Measurements from ENCODE around the gene SLC9A3.

SLC9A3 gene

DNA sequence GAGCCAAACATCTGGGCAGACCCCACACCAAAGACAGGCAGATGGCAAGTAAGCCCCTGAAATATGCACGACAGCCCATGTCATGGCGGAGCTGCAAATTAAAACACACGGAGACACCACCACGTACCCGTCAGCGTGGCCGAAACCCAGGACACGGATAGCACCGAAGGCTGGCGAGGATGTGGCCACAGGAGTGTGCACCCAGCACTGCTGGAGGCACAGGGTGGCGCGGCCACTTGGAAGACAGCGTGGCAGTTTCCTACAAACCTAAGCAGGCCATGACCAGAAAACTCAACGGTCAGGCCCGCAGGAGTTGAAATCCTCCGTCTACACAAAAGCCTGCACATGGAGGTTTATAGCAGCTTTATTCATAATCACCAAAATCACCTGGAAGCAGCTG is 12.8 kb downstream of the SLC9A3 start (continued):
- TF ChIP-seq, protein P1, sequence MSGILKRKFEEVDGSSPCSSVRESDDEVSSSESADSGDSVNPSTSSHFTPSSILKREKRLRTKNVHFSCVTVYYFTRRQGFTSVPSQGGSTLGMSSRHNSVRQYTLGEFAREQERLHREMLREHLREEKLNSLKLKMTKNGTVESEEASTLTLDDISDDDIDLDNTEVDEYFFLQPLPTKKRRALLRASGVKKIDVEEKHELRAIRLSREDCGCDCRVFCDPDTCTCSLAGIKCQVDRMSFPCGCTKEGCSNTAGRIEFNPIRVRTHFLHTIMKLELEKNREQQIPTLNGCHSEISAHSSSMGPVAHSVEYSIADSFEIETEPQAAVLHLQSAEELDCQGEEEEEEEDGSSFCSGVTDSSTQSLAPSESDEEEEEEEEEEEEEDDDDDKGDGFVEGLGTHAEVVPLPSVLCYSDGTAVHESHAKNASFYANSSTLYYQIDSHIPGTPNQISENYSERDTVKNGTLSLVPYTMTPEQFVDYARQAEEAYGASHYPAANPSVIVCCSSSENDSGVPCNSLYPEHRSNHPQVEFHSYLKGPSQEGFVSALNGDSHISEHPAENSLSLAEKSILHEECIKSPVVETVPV (CRISPR knock-in tag; IDR thresholded peaks at IDR 0.05) = no peak
- TF ChIP-seq ZNF8 (CRISPR knock-in tag; IDR thresholded peaks at IDR 0.05) = no peak
- no peak for TF ChIP-seq RARB (CRISPR knock-in tag; IDR thresholded peaks at IDR 0.05)
- no peak for TF ChIP-seq ZNF565 (CRISPR knock-in tag; conservative IDR thresholded peaks at IDR 0.05; ENCODE audit: low read depth)
- TF ChIP-seq TOX (CRISPR knock-in tag; IDR thresholded peaks at IDR 0.05; ENCODE audit: borderline replicate concordance) = no peak
- TF ChIP-seq OSR1 (CRISPR knock-in tag; IDR thresholded peaks at IDR 0.05) = no peak

DNA sequence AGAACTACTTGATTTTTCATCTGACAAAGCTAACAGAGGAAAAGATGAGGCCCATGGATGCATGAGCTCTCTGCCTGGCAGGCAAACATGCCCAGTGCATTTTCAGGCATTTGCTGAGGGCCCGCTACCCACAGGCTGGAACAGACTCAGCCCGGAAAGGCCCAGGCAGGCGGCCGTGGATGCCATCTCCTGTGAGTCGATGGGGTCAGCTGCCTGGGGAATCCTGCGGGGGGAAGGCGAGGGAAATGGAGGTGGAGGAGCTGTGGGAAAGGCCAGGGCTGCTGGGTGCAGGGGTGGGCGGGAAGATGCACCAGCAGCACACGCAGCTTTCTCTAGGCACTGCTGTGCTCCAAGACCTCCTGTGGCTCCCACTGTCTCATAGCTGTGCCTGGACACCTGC is 13.7 kb downstream of the SLC9A3 start:
- ATAC-seq = no peak
- no peak for TF ChIP-seq PPARA (CRISPR knock-in tag; IDR thresholded peaks at IDR 0.05; ENCODE audit: borderline replicate concordance)
- TF ChIP-seq SNAI2 (CRISPR knock-in tag; IDR thresholded peaks at IDR 0.05) = no peak
- TF ChIP-seq, protein P1 (CRISPR knock-in tag; IDR thresholded peaks at IDR 0.05) = no peak
- TF ChIP-seq PATZ1 (CRISPR knock-in tag; IDR thresholded peaks at IDR 0.05; ENCODE audit: borderline replicate concordance) = no peak
- no peak for TF ChIP-seq ZNF565 (CRISPR knock-in tag; conservative IDR thresholded peaks at IDR 0.05; ENCODE audit: low read depth)
- TF ChIP-seq ZFP3 (CRISPR knock-in tag; IDR thresholded peaks at IDR 0.05) = no peak
- no peak for TF ChIP-seq ZC3H10 (CRISPR knock-in tag; IDR thresholded peaks at IDR 0.05)
- TF ChIP-seq, protein P2, sequence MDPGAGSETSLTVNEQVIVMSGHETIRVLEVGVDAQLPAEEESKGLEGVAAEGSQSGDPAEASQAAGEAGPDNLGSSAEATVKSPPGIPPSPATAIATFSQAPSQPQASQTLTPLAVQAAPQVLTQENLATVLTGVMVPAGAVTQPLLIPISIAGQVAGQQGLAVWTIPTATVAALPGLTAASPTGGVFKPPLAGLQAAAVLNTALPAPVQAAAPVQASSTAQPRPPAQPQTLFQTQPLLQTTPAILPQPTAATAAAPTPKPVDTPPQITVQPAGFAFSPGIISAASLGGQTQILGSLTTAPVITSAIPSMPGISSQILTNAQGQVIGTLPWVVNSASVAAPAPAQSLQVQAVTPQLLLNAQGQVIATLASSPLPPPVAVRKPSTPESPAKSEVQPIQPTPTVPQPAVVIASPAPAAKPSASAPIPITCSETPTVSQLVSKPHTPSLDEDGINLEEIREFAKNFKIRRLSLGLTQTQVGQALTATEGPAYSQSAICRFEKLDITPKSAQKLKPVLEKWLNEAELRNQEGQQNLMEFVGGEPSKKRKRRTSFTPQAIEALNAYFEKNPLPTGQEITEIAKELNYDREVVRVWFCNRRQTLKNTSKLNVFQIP (CRISPR knock-in tag; IDR thresholded peaks at IDR 0.05; ENCODE audit: borderline replicate concordance, low read depth) = no peak
- TF ChIP-seq TSHZ2 (CRISPR knock-in tag; IDR thresholded peaks at IDR 0.05) = no peak
- TF ChIP-seq ARNTL (CRISPR knock-in tag; IDR thresholded peaks at IDR 0.05; ENCODE audit: borderline replicate concordance, low read depth) = no peak
- TF ChIP-seq TOX (CRISPR knock-in tag; IDR thresholded peaks at IDR 0.05; ENCODE audit: borderline replicate concordance) = no peak
- no peak for TF ChIP-seq GLIS3 (CRISPR knock-in tag; IDR thresholded peaks at IDR 0.05)
- TF ChIP-seq ZNF8 (CRISPR knock-in tag; IDR thresholded peaks at IDR 0.05) = no peak
- TF ChIP-seq TCF4 (CRISPR knock-in tag; IDR thresholded peaks at IDR 0.05; ENCODE audit: borderline replicate concordance) = no peak
- TF ChIP-seq, protein P3, sequence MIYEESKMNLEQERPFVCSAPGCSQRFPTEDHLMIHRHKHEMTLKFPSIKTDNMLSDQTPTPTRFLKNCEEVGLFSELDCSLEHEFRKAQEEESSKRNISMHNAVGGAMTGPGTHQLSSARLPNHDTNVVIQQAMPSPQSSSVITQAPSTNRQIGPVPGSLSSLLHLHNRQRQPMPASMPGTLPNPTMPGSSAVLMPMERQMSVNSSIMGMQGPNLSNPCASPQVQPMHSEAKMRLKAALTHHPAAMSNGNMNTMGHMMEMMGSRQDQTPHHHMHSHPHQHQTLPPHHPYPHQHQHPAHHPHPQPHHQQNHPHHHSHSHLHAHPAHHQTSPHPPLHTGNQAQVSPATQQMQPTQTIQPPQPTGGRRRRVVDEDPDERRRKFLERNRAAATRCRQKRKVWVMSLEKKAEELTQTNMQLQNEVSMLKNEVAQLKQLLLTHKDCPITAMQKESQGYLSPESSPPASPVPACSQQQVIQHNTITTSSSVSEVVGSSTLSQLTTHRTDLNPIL (CRISPR knock-in tag; IDR thresholded peaks at IDR 0.05; ENCODE audit: low read depth) = no peak
- TF ChIP-seq ESRRG (CRISPR knock-in tag; IDR thresholded peaks at IDR 0.05) = no peak
- TF ChIP-seq ISL1 (CRISPR knock-in tag; IDR thresholded peaks at IDR 0.05) = no peak
- TF ChIP-seq RARB (CRISPR knock-in tag; IDR thresholded peaks at IDR 0.05) = no peak
- TF ChIP-seq OSR1 (CRISPR knock-in tag; IDR thresholded peaks at IDR 0.05) = no peak
- TF ChIP-seq ZFP30 (CRISPR knock-in tag; IDR thresholded peaks at IDR 0.05) = no peak

Measured in SK-N-SH treated with all-trans-retinoic acid at 6 μM for 48 hours (cell line).